Measurements from ENCODE around the gene KCNK3. TPM values are rescaled to one million over a fixed set of nuclear protein-coding genes. Genes with fewer than 3 reads are reported as not detected.
A peak's percentile ranks its signal among the peaks of the same experiment; 100 is the strongest.

KCNK3 gene
- total and polyA plus RNA-seq, 2 of the 13 experiments (the other 11 are each of a cell fraction or from before 2014, with no cell fraction given) = not detected

GRCh38 chr2:26757873-26758789 is 65.6 kb downstream of the KCNK3 start (continued):
- TF ChIP-seq GATAD1 (CRISPR knock-in tag; IDR thresholded peaks at IDR 0.05) = no peak
- TF ChIP-seq ZNF780A (CRISPR knock-in tag; IDR thresholded peaks at IDR 0.05) = no peak
- TF ChIP-seq ZNF678 (CRISPR knock-in tag; IDR thresholded peaks at IDR 0.05) = no peak
- TF ChIP-seq FOXO4 (CRISPR knock-in tag; conservative IDR thresholded peaks at IDR 0.05) = no peak
- TF ChIP-seq ZNF772 (CRISPR knock-in tag; IDR thresholded peaks at IDR 0.05) = no peak
- 0 out of 2 replicates have a peak, but pooled peaks have one; percentile 26 for TF ChIP-seq NFYC (CRISPR knock-in tag; IDR thresholded peaks at IDR 0.05)
- TF ChIP-seq ZKSCAN5 (CRISPR knock-in tag; IDR thresholded peaks at IDR 0.05) = no peak
- TF ChIP-seq YEATS4 (CRISPR knock-in tag; IDR thresholded peaks at IDR 0.05; ENCODE audit: borderline replicate concordance) = no peak
- TF ChIP-seq ZMYM3 (CRISPR knock-in tag; IDR thresholded peaks at IDR 0.05) = no peak
- no peak for TF ChIP-seq ZNF142 (CRISPR knock-in tag; IDR thresholded peaks at IDR 0.05)
- TF ChIP-seq TEAD2 (CRISPR knock-in tag; IDR thresholded peaks at IDR 0.05) = no peak
- TF ChIP-seq ZNF879 (CRISPR knock-in tag; IDR thresholded peaks at IDR 0.05) = no peak
- TF ChIP-seq SALL2 (CRISPR knock-in tag; IDR thresholded peaks at IDR 0.05) = no peak
- no peak for TF ChIP-seq ZNF276 (CRISPR knock-in tag; IDR thresholded peaks at IDR 0.05; ENCODE audit: low read depth)
- peak; percentile 89; the same call in 1 of the 2 replicates for TF ChIP-seq ZNF792 (CRISPR knock-in tag; IDR thresholded peaks at IDR 0.05)

Measured in HepG2 (cell line).